OCI-LY1 (cell line): ENCODE data around the gene CD2AP.

Experiments
- H2AFZ ChIP-seq: fragments of 200-600 bp; sonication (generic), shearing (Covaris generic); 2 replicates; pipeline ENCODE4 v1.6.0; 2014; ENCODE audit warnings: antibody characterized with exemption, mild to moderate bottlenecking, low read length
- H3F3A ChIP-seq: fragments of 200-600 bp; sonication (generic), shearing (Covaris generic); 2 replicates; pipeline ENCODE4 v1.6.0; 2014; ENCODE audit warnings: mild to moderate bottlenecking, antibody characterized with exemption, low read length, moderate library complexity; ENCODE audit not compliant: insufficient read depth
- H3K27ac ChIP-seq: fragments of 200-600 bp; sonication (generic); 2 replicates; pipeline ENCODE4 v1.5.1; 2014; ENCODE audit warnings: low read length, mixed run types, mild to moderate bottlenecking, low read depth; ENCODE audit not compliant: poor library complexity, severe bottlenecking
- H3K27me3 ChIP-seq: fragments of 200-600 bp; sonication (generic); 2 replicates; pipeline ENCODE4 v1.6.0; 2014; ENCODE audit warnings: antibody characterized with exemption, mild to moderate bottlenecking, low read length, moderate library complexity; ENCODE audit not compliant: insufficient read depth
- H3K36me3 ChIP-seq: fragments of 200-600 bp; sonication (generic); 2 replicates; pipeline ENCODE4 v1.6.1; 2014; ENCODE audit warnings: mild to moderate bottlenecking, antibody characterized with exemption, low read length, moderate library complexity, mixed read lengths; ENCODE audit not compliant: insufficient read depth
- H3K4me1 ChIP-seq: fragments of 200-600 bp; sonication (generic); 2 replicates; pipeline ENCODE4 v1.5.1; 2014; ENCODE audit warnings: mild to moderate bottlenecking, low read length, moderate library complexity; ENCODE audit not compliant: insufficient read depth, severe bottlenecking
- H3K4me2 ChIP-seq: fragments of 200-600 bp; sonication (generic), shearing (Covaris generic); 2 replicates; pipeline ENCODE4 v1.6.1; 2014; ENCODE audit warnings: low read length
- H3K4me3 ChIP-seq: fragments of 200-600 bp; sonication (generic); 2 replicates; pipeline ENCODE4 v1.5.1; 2014; ENCODE audit warnings: low read length, low read depth, mild to moderate bottlenecking, mixed read lengths; ENCODE audit not compliant: poor library complexity, severe bottlenecking
- H3K79me2 ChIP-seq: fragments of 200-600 bp; shearing (Covaris generic); 2 replicates; pipeline ENCODE4 v1.6.1; 2016; ENCODE audit warnings: mixed run types, low read length, mixed read lengths; ENCODE audit not compliant: insufficient read depth
- H3K9ac ChIP-seq: fragments of 200-600 bp; sonication (generic), shearing (Covaris generic); 2 replicates; pipeline ENCODE4 v1.6.1; 2014; ENCODE audit warnings: mild to moderate bottlenecking, low read length, mixed read lengths
- H3K9me2 ChIP-seq: fragments of 200-600 bp; sonication (generic), shearing (Covaris generic); 2 replicates; pipeline ENCODE4 v1.6.1; 2014; ENCODE audit warnings: low read depth, mild to moderate bottlenecking, low read length, mixed read lengths
- H3K9me3 ChIP-seq: fragments of 200-600 bp; shearing (Covaris generic); 2 replicates; pipeline ENCODE4 v1.6.1; 2014; ENCODE audit warnings: low read length, mixed read lengths
- H4K20me1 ChIP-seq: fragments of 200-600 bp; sonication (generic), shearing (Covaris generic); 2 replicates; pipeline ENCODE4 v1.6.0; 2016; ENCODE audit warnings: mild to moderate bottlenecking, low read length; ENCODE audit not compliant: insufficient read depth
- EZH2 ChIP-seq: fragments of 200-600 bp; sonication (generic), shearing (Covaris generic); IDR thresholded peaks from 2 replicates; pipeline ENCODE4 v1.8.0; 2017; ENCODE audit warnings: borderline replicate concordance, mixed run types, mild to moderate bottlenecking, antibody characterized with exemption, low read length, moderate library complexity, mixed read lengths
- TF ChIP-seq, protein P1 (sequence below): fragments of 200-600 bp; sonication (generic), shearing (Covaris generic); IDR thresholded peaks from 2 replicates; pipeline ENCODE4 v1.5.1; 2017; ENCODE audit warnings: mild to moderate bottlenecking, antibody characterized with exemption, low read length, moderate library complexity, mixed read lengths

CD2AP gene

DNA sequence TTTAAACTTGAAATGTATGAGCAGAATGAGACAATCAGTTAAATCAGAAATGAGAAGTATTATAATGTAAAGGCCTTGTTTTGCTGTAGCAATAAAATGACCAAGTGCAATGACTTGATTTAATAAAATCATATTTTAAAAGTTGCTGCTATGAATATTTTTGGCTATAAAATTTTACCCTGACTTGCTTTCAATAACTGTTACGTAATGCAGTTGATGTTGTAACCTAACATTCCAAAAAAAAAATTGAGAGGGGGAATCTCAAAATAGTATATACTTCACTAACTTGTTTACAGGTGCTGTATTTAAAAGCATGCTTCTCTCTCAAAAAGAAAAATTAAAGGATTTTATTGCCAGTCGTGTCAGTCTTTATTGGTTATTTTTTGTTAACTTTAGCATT is 149.2 kb downstream of the CD2AP start:
- Histone ChIP-seq H3K9ac (no peak overlapping the region), H2AFZ (no peak overlapping the region), H3K27ac (no peak overlapping the region), H3K27me3 (no peaks in the 10 kb centered on the region), H3K4me3 (no peak overlapping the region), H3K4me1 (no peaks in the 10 kb centered on the region), H3K9me3 (no peaks in the 10 kb centered on the region), H3K36me3 (peaks cover 21% of the 10 kb centered on the region), H3F3A (no peaks in the 10 kb centered on the region), H3K9me2 (no peaks in the 10 kb centered on the region), H4K20me1 (no peaks in the 10 kb centered on the region), H3K79me2 (no peaks in the 10 kb centered on the region), H3K4me2 (no peak overlapping the region)
- TF ChIP-seq EZH2, result no peak
- TF ChIP-seq, protein P1, sequence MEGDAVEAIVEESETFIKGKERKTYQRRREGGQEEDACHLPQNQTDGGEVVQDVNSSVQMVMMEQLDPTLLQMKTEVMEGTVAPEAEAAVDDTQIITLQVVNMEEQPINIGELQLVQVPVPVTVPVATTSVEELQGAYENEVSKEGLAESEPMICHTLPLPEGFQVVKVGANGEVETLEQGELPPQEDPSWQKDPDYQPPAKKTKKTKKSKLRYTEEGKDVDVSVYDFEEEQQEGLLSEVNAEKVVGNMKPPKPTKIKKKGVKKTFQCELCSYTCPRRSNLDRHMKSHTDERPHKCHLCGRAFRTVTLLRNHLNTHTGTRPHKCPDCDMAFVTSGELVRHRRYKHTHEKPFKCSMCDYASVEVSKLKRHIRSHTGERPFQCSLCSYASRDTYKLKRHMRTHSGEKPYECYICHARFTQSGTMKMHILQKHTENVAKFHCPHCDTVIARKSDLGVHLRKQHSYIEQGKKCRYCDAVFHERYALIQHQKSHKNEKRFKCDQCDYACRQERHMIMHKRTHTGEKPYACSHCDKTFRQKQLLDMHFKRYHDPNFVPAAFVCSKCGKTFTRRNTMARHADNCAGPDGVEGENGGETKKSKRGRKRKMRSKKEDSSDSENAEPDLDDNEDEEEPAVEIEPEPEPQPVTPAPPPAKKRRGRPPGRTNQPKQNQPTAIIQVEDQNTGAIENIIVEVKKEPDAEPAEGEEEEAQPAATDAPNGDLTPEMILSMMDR, result no peak

- no peak overlapping the region for H3K27ac ChIP-seq
- TF ChIP-seq, protein P1, result no peak
- TF ChIP-seq EZH2, result no peak
- H3K9ac ChIP-seq, result no peak overlapping the region
- H3K27me3 ChIP-seq, result no peaks in the 10 kb centered on the region
- no peaks in the 10 kb centered on the region for H4K20me1 ChIP-seq
- H3F3A ChIP-seq, result no peaks in the 10 kb centered on the region
- H3K9me2 ChIP-seq, result no peaks in the 10 kb centered on the region
- no peak overlapping the region for H3K4me3 ChIP-seq
- no peaks in the 10 kb centered on the region for H3K4me1 ChIP-seq
- no peak overlapping the region for H2AFZ ChIP-seq
- H3K4me2 ChIP-seq, result no peak overlapping the region
- peaks cover 11% of the 10 kb centered on the region; the same call in 1 of the 2 replicates for H3K36me3 ChIP-seq
- H3K79me2 ChIP-seq, result no peaks in the 10 kb centered on the region
- H3K9me3 ChIP-seq, result no peaks in the 10 kb centered on the region
Observed at GRCh38 chr6:47628448-47629272, 151.1 kb downstream of the CD2AP start.

DNA sequence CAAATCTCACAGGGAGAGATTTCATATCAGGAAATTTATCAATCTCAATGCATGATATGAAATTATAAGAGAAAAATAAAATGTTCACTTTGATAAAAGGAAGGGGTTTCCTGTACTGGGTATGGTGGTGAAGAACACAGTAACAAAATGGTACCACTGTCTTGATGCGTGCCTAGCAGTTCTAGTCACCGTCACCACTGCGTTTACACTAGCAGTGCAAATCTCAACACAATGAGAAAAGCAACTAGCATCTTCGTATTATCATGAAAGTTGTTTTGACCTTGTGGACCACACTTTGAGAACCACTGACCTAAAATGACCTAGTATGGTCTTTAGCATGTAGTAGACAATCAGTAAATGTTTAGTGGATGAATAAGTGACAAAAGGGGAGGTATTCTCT is 152.4 kb downstream of the CD2AP start:
- no peaks in the 10 kb centered on the region for H3K4me1 ChIP-seq

More for the DNA sequence above, 152.4 kb downstream of the CD2AP start:
- Histone ChIP-seq H3K9ac (no peak overlapping the region), H4K20me1 (no peaks in the 10 kb centered on the region), H3K9me2 (no peaks in the 10 kb centered on the region), H3K36me3 (peaks cover 2% of the 10 kb centered on the region; the same call in 1 of the 2 replicates), H3K27me3 (no peaks in the 10 kb centered on the region), H3K4me2 (no peak overlapping the region), H3F3A (no peaks in the 10 kb centered on the region), H3K4me3 (no peak overlapping the region), H3K79me2 (no peaks in the 10 kb centered on the region), H3K27ac (no peak overlapping the region), H3K9me3 (no peaks in the 10 kb centered on the region), H2AFZ (no peak overlapping the region)
- no peak for TF ChIP-seq EZH2
- TF ChIP-seq, protein P1, result no peak
